Inflammatory macrophage (primary cell): ENCODE results near the gene MRPL27.
"Not testable (repeated sequence)": the region's sequence is repeated elsewhere in the genome, so short reads cannot be mapped to it uniquely, and the experiment has no call there.

ENCODE experiments used
- DNase-seq, 2 donors: peaks; one replicate each; pipeline ENCODE4 v3.0.0-alpha.2; 2020 to 2022

MRPL27 gene

DNA sequence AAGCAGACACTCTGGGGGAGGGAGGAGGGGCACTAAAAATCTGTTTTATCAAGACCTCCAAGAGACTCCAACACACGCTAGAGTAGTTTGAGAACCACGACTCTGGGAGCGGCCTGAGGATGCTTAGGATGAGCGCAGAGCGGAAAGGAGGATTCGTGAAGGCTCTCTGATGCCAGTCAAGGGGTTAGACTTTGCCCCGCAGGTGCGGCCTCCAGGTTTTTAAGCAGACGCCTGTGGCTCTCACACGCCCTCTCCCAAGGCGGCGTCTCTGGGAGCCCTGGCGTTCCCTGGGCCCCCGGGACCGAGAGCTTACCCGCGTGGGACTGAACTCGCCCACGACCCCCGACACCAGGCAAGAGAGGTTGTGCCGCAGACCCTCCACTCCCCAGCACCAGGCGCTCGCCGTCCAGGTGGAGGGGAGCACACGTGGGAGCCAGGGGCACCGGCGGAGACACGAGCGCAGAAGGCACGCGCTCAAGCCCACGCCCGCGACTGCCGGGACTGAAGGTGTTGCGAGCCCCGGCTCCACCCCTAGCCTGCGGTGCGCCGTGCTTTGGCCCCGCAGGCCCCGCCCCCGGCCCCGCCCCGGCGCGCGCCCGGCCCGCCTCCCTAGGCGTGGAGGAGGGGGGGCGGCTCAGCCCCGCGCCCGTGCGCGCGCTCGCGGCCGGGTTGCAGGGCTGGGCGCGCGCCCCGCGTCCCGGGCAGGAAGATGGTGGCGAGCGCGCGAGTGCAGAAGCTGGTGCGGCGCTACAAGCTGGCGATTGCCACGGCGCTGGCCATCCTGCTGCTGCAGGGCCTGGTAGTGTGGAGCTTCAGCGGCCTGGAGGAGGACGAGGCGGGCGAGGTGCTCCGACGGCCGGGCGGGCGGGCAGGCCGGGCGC lies 27.3 kb downstream of the MRPL27 start, which contains the start of gene XYLT2:
Gene XYLT2, plus strand, starts transcription at position 695 of the 881 bp plus-strand sequence. Its CDS starts 15 bp downstream, at position 710.
- peak; percentile 78 to 92 for DNase-seq

GRCh38 chr17:50344731-50345365 lies 28.1 kb downstream of the MRPL27 start:
- peak; percentile 21 to 23 for DNase-seq

GRCh38 chr17:50339381-50339780 lies 33.6 kb downstream of the MRPL27 start:
- DNase-seq: no peak

GRCh38 chr17:50338645-50339044 lies 34.3 kb downstream of the MRPL27 start:
- no peak for DNase-seq

DNA sequence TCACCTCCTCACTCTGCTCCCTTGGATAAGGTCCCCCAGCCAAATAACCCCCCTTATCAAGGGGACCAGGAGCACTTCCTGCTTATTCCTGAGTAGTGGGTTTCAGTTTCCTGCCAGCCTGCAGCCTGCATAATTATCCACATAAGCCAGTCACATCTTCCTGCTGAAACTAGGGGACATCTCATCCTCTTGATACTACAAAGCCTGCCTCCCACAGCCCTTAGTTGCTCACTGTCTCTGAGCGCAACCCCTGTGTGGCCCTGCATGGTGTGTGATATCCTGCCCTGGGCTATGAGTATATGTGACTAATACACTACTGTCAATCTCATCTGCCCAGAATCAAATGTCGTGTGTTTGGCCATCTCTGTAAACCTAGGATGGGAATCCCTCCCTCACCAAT lies 35.0 kb downstream of the MRPL27 start:
- DNase-seq: no peak

- DNase-seq: not testable (repeated sequence)
Measured at GRCh38 chr17:50333291-50334057, 39.5 kb downstream of the MRPL27 start.

- peak in 1 of 2 donors; percentile 10 for DNase-seq
Measured at GRCh38 chr17:50332196-50332595, 40.8 kb downstream of the MRPL27 start.

- no peak for DNase-seq
Measured at GRCh38 chr17:50331085-50331791, 41.7 kb downstream of the MRPL27 start.

- no peak for DNase-seq
Measured at GRCh38 chr17:50330151-50330775, 42.7 kb downstream of the MRPL27 start.

DNA sequence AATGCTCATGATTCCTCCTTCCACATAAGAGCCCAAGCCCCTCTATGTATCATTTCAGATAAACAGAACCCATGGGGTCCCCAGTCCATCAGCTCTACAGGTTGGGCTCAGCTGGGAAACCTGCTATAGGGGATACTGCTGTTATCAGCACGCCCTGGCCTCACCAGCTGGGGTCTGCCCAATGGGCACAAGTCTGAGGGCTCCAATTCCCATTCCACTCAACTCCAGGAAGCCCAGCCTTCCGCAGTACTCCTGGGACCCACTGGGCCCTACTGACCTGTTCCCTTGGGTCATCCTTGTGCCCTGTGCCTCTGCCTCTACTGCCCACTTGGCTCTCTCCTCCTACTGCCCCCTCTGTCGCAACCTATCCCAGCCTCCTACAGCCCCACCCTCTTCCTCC lies 43.3 kb downstream of the MRPL27 start:
- no peak for DNase-seq

- DNase-seq: no peak
Measured at GRCh38 chr17:50328363-50329325, 44.3 kb downstream of the MRPL27 start.

DNA sequence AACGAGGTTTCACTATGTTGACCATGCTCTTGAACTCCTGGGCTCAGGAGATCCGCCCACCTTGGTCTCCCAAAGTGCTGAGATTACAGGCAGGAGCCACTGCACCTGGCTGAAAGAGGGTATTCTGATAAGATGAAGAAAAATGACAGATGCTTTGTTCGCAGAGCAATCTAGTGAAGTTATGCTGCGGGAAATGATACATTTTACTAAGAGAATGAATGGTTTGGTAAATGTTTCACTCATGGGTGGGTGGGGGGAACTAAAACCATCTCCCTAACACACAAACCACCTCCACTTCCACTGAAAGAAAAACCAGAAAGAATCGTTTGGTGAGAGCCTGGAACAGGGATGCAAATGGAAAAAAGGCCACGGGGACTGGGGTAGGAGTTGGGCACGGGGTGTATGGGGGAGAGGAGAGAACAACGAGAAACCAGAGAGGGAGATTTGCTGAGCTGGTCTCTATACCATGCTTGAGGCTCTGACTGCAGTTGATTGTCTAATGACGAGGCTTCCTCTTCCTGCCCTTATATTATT lies 46.1 kb downstream of the MRPL27 start:
- no peak for DNase-seq

DNA sequence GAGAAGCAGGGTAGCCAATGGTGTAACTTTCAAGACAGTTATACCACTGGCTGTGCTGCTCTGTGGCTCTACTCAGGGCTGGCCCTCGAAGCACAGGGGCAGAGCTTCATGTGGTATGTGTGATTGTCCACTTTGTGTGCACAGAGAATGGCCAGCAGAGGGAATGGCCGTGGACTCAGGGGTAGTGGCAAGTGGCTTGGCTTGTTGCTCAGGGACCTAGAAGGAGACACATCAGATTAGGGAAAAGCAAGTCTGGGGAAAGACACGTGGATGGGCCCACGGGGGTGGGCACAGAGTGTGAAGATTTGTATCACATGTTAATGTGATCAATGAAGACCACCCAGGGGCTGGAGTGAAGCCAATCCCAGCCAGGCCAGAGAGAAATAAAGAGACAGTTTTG lies 47.1 kb downstream of the MRPL27 start:
- no peak for DNase-seq

DNA sequence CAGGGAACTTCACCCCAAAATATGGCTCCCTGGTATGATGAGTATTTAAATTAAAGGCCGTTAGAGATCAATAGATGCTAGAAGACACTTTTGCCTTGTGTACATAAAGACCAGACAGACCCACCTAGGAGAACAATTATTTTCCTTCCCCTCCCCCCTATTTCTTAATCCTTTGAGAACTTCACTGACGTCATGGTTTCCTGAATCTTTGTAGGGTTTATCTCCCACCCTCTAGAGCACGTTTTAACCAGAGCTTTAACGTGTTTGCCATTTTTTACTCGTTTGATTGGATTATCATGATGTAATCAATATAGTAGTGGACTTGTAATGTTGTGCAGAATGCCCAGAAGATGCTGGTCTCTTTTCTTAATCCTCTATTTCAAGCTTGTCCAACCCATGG lies 49.9 kb downstream of the MRPL27 start:
- DNase-seq: no peak

DNA sequence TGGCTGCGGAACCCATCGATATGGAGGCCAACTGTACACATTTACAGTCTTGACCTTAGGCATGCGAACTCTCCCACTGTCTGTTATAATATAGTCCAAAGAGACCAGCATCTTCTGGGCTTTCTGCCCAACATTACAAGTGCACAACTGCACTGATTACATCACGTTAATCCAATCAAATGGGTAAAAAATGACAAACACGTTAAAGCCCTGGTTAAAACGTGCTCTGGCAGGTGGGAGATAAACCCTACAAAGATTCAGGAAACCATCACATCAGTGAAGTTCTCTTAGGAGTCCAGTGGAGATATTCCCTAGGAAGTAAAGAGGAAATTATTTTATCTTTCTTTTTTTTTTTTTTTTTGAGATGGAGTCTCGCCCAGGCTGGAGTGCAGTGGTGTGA lies 50.7 kb downstream of the MRPL27 start:
- no peak for DNase-seq

GRCh38 chr17:50319306-50320004 lies 53.5 kb downstream of the MRPL27 start:
- no peak for DNase-seq

GRCh38 chr17:50318501-50319285 lies 54.3 kb downstream of the MRPL27 start:
- no peak for DNase-seq
